ENCODE results near the gene CDH4. TPM values are rescaled to one million over a fixed set of nuclear protein-coding genes. Genes with fewer than 3 reads are reported as not detected.

CDH4 gene
- total and polyA plus RNA-seq, 9 of the 15 experiments (the other 6 are each of a cell fraction or from before 2014, with no cell fraction given): 0.04 TPM; not detected in 8

DNA sequence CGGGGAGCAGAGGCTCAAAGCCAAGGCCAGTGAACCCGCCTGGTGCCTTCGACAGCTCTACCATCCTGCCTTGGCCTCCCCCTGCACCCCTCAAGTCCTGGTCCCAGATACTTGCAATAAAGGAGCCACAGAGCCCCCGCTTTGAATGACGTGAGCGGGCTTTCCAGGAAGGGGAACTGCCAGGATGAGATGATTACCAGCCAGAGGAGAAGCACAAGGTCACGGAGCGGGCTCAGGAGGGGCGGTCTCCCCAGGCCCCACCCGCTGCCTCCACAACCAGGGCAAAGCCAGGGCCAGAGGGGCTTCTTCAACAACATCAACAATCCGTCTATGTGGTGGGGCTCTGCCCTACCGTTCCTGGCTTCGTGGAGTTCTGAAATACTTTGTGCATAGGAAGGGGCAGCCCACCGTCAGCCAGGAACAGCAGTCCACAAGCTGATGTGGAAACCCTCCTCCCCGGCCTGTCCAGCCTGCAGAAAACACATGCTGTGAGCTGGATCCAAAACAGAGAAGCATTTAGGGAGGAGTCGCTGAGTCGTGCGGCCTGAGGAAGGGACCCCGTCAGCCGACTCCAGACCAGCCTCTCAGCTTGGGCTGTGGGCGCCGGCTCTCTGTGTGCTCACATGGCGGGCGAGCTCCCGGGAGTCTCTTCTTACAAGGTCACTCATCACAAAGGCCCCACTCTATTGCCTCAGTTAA lies 392.5 kb downstream of the CDH4 start:
- ChIA-PET CTCF (ENCODE audit: low intra/inter-chr PET ratio) (no interaction called here), POLR2A (interaction anchor here (0.6 kb wide), 1 partner anchor 36 kb away, joined by 3 read pairs; no protein-coding TSS in a partner anchor)
- H3K27me3 ChIP-seq (ENCODE audit: control insufficient read depth in 2 of 2, insufficient read depth in 2 of 2, low read length in 2 of 2): peaks cover 4 to 61% of the 10 kb centered on the region in 2 experiments
- TF ChIP-seq NRF1 (conservative IDR thresholded peaks at IDR 0.05 in 1 of 2, IDR thresholded peaks at IDR 0.05 in 1 of 2): no peak
- TF ChIP-seq, protein P1, sequence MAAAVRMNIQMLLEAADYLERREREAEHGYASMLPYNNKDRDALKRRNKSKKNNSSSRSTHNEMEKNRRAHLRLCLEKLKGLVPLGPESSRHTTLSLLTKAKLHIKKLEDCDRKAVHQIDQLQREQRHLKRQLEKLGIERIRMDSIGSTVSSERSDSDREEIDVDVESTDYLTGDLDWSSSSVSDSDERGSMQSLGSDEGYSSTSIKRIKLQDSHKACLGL (CRISPR knock-in tag; IDR thresholded peaks at IDR 0.05; ENCODE audit: borderline replicate concordance, poor library complexity, severe bottlenecking): no peak
- TF ChIP-seq TAF1 (IDR thresholded peaks at IDR 0.05; ENCODE audit: control insufficient read depth, extremely low read depth, insufficient read depth, low read length, severe bottlenecking): no peak
- no peak for TF ChIP-seq HOXB6 (CRISPR knock-in tag; IDR thresholded peaks at IDR 0.05; ENCODE audit: borderline replicate concordance)
- TF ChIP-seq, protein P2, sequence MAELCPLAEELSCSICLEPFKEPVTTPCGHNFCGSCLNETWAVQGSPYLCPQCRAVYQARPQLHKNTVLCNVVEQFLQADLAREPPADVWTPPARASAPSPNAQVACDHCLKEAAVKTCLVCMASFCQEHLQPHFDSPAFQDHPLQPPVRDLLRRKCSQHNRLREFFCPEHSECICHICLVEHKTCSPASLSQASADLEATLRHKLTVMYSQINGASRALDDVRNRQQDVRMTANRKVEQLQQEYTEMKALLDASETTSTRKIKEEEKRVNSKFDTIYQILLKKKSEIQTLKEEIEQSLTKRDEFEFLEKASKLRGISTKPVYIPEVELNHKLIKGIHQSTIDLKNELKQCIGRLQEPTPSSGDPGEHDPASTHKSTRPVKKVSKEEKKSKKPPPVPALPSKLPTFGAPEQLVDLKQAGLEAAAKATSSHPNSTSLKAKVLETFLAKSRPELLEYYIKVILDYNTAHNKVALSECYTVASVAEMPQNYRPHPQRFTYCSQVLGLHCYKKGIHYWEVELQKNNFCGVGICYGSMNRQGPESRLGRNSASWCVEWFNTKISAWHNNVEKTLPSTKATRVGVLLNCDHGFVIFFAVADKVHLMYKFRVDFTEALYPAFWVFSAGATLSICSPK (IDR thresholded peaks at IDR 0.05; ENCODE audit: borderline replicate concordance): no peak
- TF ChIP-seq HNRNPH1 (optimal IDR thresholded peaks at IDR 0.05; ENCODE audit: low read depth, low read length): no peak
- TF ChIP-seq SAP30 (IDR thresholded peaks at IDR 0.05; ENCODE audit: borderline replicate concordance, insufficient read depth, low read depth, low read length, poor library complexity, severe bottlenecking): no peak
- WGBS (ENCODE audit: insufficient coverage, low coverage, missing lambda C conversion rate): 2% methylated on average over 25 of the region's 25 CpGs
- H3K4me1 ChIP-seq (replicated peaks in 1 of 2; ENCODE audit: control insufficient read depth in 2 of 2, insufficient read depth in 2 of 2, low read length in 2 of 2): no peaks in the 10 kb centered on the region; a peak in 1 of 5 replicates
- no peak for ATAC-seq
- no peak overlapping the region for H3K4me2 ChIP-seq (ENCODE audit: insufficient read depth, low read length)
- H3K79me2 ChIP-seq (ENCODE audit: control insufficient read depth, insufficient read depth, low read length): no peaks in the 10 kb centered on the region
- no peaks in the 10 kb centered on the region for H3K36me3 ChIP-seq (ENCODE audit: control insufficient read depth, insufficient read depth, low read length)
- FAIRE-seq: no peak
- H4K20me1 ChIP-seq (replicated peaks; ENCODE audit: control insufficient read depth, insufficient read depth, low read length): no peaks in the 10 kb centered on the region
- no peaks in the 10 kb centered on the region for H3K9me1 ChIP-seq (ENCODE audit: control insufficient read depth, insufficient read depth, low read length)
- in situ Hi-C loops (cut with MboI): no loop called here
- H3K27ac ChIP-seq (ENCODE audit: extremely low read depth, low read depth, low read length): no peak overlapping the region
- H3K9me3 ChIP-seq (replicated peaks; ENCODE audit: control insufficient read depth, insufficient read depth, low read depth, low read length): no peaks in the 10 kb centered on the region
- H2AFZ ChIP-seq (ENCODE audit: low read depth, low read length): no peak overlapping the region
- no peak for DNase-seq (ENCODE audit: extremely low read depth in 1 of 4, low spot score in 3 of 4)
- no peak overlapping the region; a peak in 1 of 4 replicates for H3K9ac ChIP-seq (ENCODE audit: insufficient read depth in 1 of 2, low read depth in 2 of 2, low read length in 2 of 2)
- no TSS peak for BruUV-seq (replicated peaks)
- intact Hi-C loops (cut with micrococcal nuclease): no loop called here
- no peak overlapping the region for H3K4me3 ChIP-seq
